SK-N-MC (cell line): ENCODE results near the gene CDC42BPG.

Experiments used
- DNase-seq: peaks from one replicate; pipeline ENCODE4 v3.0.0-alpha.2; 2011; ENCODE audit warnings: low read depth, low spot score
- H3K27ac ChIP-seq: fragments of 200-600 bp; sonication (generic); 2 replicates; pipeline ENCODE4 v1.5.1; 2016; ENCODE audit warnings: mixed run types
- H3K36me3 ChIP-seq: fragments of 200-600 bp; sonication (generic); 2 replicates; pipeline ENCODE4 v1.6.1; 2017; ENCODE audit warnings: antibody characterized with exemption, low read length, mixed read lengths; ENCODE audit not compliant: insufficient read depth
- H3K4me3 ChIP-seq: fragments of 200-600 bp; sonication (generic); 2 replicates; pipeline ENCODE4 v1.5.1; 2016
- H3K9ac ChIP-seq: fragments of 200-600 bp; sonication (generic); 2 replicates; pipeline ENCODE4 v1.8.0; 2017; ENCODE audit warnings: mixed run types, mixed read lengths; ENCODE audit not compliant: insufficient read length
- H3K9me3 ChIP-seq: fragments of 200-600 bp; sonication (generic); 2 replicates; pipeline ENCODE4 v1.6.1; 2017; ENCODE audit warnings: low read depth, mild to moderate bottlenecking, antibody characterized with exemption, low read length, moderate library complexity, mixed read lengths
- EZH2 ChIP-seq: fragments of 200-600 bp; sonication (generic); IDR thresholded peaks from one replicate; pipeline ENCODE4 v1.6.1; 2017; ENCODE audit warnings: antibody characterized with exemption
- FOXP2 ChIP-seq: optimal IDR thresholded peaks from 2 replicates; pipeline ENCODE3; 2011; ENCODE audit warnings: mild to moderate bottlenecking, moderate library complexity; ENCODE audit not compliant: insufficient read depth; ENCODE audit errors: extremely low read length, control extremely low read depth
- POLR2AphosphoS5 ChIP-seq: IDR thresholded peaks from 2 replicates; pipeline ENCODE4 v1.6.1; 2012; ENCODE audit warnings: mild to moderate bottlenecking, low read depth, low read length, borderline replicate concordance

Gene CDC42BPG

GRCh38 chr11:64834723-64835615, 9.5 kb downstream of the CDC42BPG start:
- Histone ChIP-seq H3K36me3 (no peaks in the 10 kb centered on the region), H3K4me3 (no peak overlapping the region), H3K27ac (no peak overlapping the region), H3K9ac (no peak overlapping the region), H3K9me3 (no peaks in the 10 kb centered on the region)
- no peak for DNase-seq
- no peak for TF ChIP-seq FOXP2
- TF ChIP-seq EZH2 = no peak
- TF ChIP-seq POLR2AphosphoS5 = no peak

GRCh38 chr11:64834031-64834722, 10.3 kb downstream of the CDC42BPG start:
- H3K9ac ChIP-seq = no peak overlapping the region

GRCh38 chr11:64833509-64833908, 10.9 kb downstream of the CDC42BPG start:
- Histone ChIP-seq H3K9me3 (no peaks in the 10 kb centered on the region), H3K27ac (no peak overlapping the region), H3K9ac (no peak overlapping the region), H3K36me3 (no peaks in the 10 kb centered on the region), H3K4me3 (no peak overlapping the region)
- TF ChIP-seq POLR2AphosphoS5 (no peak), EZH2 (no peak)
- DNase-seq = no peak

More at GRCh38 chr11:64834031-64834722, 10.3 kb downstream of the CDC42BPG start:
- no peaks in the 10 kb centered on the region for H3K9me3 ChIP-seq
- DNase-seq = no peak
- no peak overlapping the region for H3K27ac ChIP-seq
- TF ChIP-seq POLR2AphosphoS5 (no peak), FOXP2 (no peak), EZH2 (no peak)
- H3K4me3 ChIP-seq = no peak overlapping the region
- no peaks in the 10 kb centered on the region for H3K36me3 ChIP-seq

- Histone ChIP-seq H3K36me3 (no peaks in the 10 kb centered on the region), H3K4me3 (no peak overlapping the region), H3K9me3 (no peaks in the 10 kb centered on the region), H3K27ac (no peak overlapping the region), H3K9ac (no peak overlapping the region)
- no peak for DNase-seq
- TF ChIP-seq FOXP2 (no peak), POLR2AphosphoS5 (no peak), EZH2 (no peak)
Observed at GRCh38 chr11:64833198-64833502, 11.3 kb downstream of the CDC42BPG start.

- Histone ChIP-seq H3K27ac (no peak overlapping the region), H3K9me3 (no peaks in the 10 kb centered on the region), H3K36me3 (no peaks in the 10 kb centered on the region), H3K4me3 (no peak overlapping the region), H3K9ac (no peak overlapping the region)
- no peak for TF ChIP-seq POLR2AphosphoS5
- DNase-seq = no peak
Observed at GRCh38 chr11:64832467-64833197, 11.8 kb downstream of the CDC42BPG start.

GRCh38 chr11:64831411-64831891, 13.0 kb downstream of the CDC42BPG start:
- Histone ChIP-seq H3K4me3 (no peak overlapping the region), H3K36me3 (no peaks in the 10 kb centered on the region), H3K27ac (no peak overlapping the region), H3K9me3 (no peaks in the 10 kb centered on the region), H3K9ac (no peak overlapping the region)
- DNase-seq = no peak
- TF ChIP-seq POLR2AphosphoS5 (no peak), EZH2 (no peak), FOXP2 (no peak)

- no peak for TF ChIP-seq FOXP2
- no peak for TF ChIP-seq EZH2
- TF ChIP-seq POLR2AphosphoS5 = no peak
Observed at GRCh38 chr11:64829536-64830251, 14.8 kb downstream of the CDC42BPG start.

GRCh38 chr11:64827451-64827839, 17.0 kb downstream of the CDC42BPG start:
- no peak overlapping the region for H3K9ac ChIP-seq
- H3K4me3 ChIP-seq = no peak overlapping the region
- no peak for DNase-seq
- no peaks in the 10 kb centered on the region for H3K36me3 ChIP-seq
- TF ChIP-seq POLR2AphosphoS5 (no peak), FOXP2 (no peak), EZH2 (no peak)
- H3K9me3 ChIP-seq = no peaks in the 10 kb centered on the region
- H3K27ac ChIP-seq = no peak overlapping the region

More at GRCh38 chr11:64829536-64830251, 14.8 kb downstream of the CDC42BPG start:
- Histone ChIP-seq H3K27ac (no peak overlapping the region), H3K9me3 (no peaks in the 10 kb centered on the region), H3K36me3 (no peaks in the 10 kb centered on the region), H3K4me3 (no peak overlapping the region), H3K9ac (no peak overlapping the region)
- no peak for DNase-seq
